Neuronal stem cell (in vitro differentiated cells): ENCODE measurements around the gene SYT1.

ENCODE experiments used
- DNase-seq: peaks from one replicate; pipeline ENCODE4 v3.0.0-alpha.2; 2013; ENCODE audit warnings: low spot score
- H2AFZ ChIP-seq: one replicate; pipeline ENCODE4 v1.6.1; 2013; ENCODE audit warnings: mild to moderate bottlenecking, low read length, inconsistent platforms
- H2AK5ac ChIP-seq: 2 replicates; pipeline ENCODE4 v1.6.1; 2013; ENCODE audit warnings: low read depth, mild to moderate bottlenecking, inconsistent platforms, low read length, moderate library complexity, mixed read lengths
- H2BK120ac ChIP-seq: 2 replicates; pipeline ENCODE4 v1.6.1; 2013; ENCODE audit warnings: low read depth, mild to moderate bottlenecking, inconsistent platforms, low read length, moderate library complexity, mixed read lengths
- H2BK12ac ChIP-seq: one replicate; pipeline ENCODE4 v1.6.1; 2013; ENCODE audit warnings: low read length, inconsistent platforms
- H2BK15ac ChIP-seq: 2 replicates; pipeline ENCODE4 v1.6.1; 2013; ENCODE audit warnings: mild to moderate bottlenecking, low read length, inconsistent platforms, mixed read lengths
- H2BK5ac ChIP-seq: one replicate; pipeline ENCODE4 v1.6.1; 2013; ENCODE audit warnings: inconsistent platforms, mild to moderate bottlenecking, low read length, moderate library complexity
- H3K14ac ChIP-seq: one replicate; pipeline ENCODE4 v1.6.1; 2013; ENCODE audit warnings: low read length, inconsistent platforms
- H3K18ac ChIP-seq: 2 replicates; pipeline ENCODE4 v1.6.1; 2013; ENCODE audit warnings: low read length, inconsistent platforms
- H3K23ac ChIP-seq: 2 replicates; pipeline ENCODE4 v1.6.1; 2013; ENCODE audit warnings: low read depth, mild to moderate bottlenecking, mixed read lengths, low read length, inconsistent platforms; ENCODE audit not compliant: poor library complexity
- H3K27ac ChIP-seq: replicated peaks from 3 replicates; pipeline ENCODE4 v1.5.1; 2013; ENCODE audit warnings: low read length, inconsistent platforms
- H3K27me3 ChIP-seq, 3 experiments: 2 replicates each; pipeline ENCODE4 v1.6.1; 2013; ENCODE audit warnings: low read length in 3 of 3, mild to moderate bottlenecking in 2 of 3, inconsistent platforms in 1 of 3, low read depth in 1 of 3, mixed read lengths in 1 of 3, moderate library complexity in 1 of 3; ENCODE audit not compliant: control insufficient read depth in 3 of 3, insufficient read depth in 3 of 3
- H3K36me3 ChIP-seq, 2 donors: replicated peaks in 1 of 2; 2 replicates each; pipeline ENCODE4 v1.6.1; 2013; ENCODE audit warnings: low read length in 2 of 2; ENCODE audit not compliant: control insufficient read depth in 2 of 2, insufficient read depth in 2 of 2
- H3K4ac ChIP-seq: 2 replicates; pipeline ENCODE4 v1.6.1; 2013; ENCODE audit warnings: inconsistent platforms, mild to moderate bottlenecking, low read length, moderate library complexity
- H3K4me1 ChIP-seq, 2 donors: 1 replicate in 1 of 2; 2 replicates in 1 of 2; pipeline ENCODE4 v1.6.1; 2013; ENCODE audit warnings: low read length in 2 of 2, low read depth in 1 of 2; ENCODE audit not compliant: control insufficient read depth in 2 of 2, insufficient read depth in 1 of 2
- H3K4me2 ChIP-seq: one replicate; pipeline ENCODE4 v1.6.1; 2013; ENCODE audit warnings: mild to moderate bottlenecking, low read length, inconsistent platforms; ENCODE audit not compliant: insufficient read depth, poor library complexity, severe bottlenecking
- H3K4me3 ChIP-seq, 2 donors: 2 replicates each; pipeline ENCODE4 v1.5.1; 2013; ENCODE audit warnings: low read length in 2 of 2, mild to moderate bottlenecking in 2 of 2, inconsistent platforms in 1 of 2, moderate library complexity in 1 of 2
- H3K79me1 ChIP-seq: one replicate; pipeline ENCODE4 v1.6.1; 2013; ENCODE audit warnings: low read depth, mild to moderate bottlenecking, inconsistent platforms, low read length, moderate library complexity
- H3K9ac ChIP-seq: one replicate; pipeline ENCODE4 v1.6.1; 2013; ENCODE audit warnings: mild to moderate bottlenecking, low read depth, low read length, inconsistent platforms; ENCODE audit not compliant: poor library complexity
- H3K9me3 ChIP-seq, 2 donors: replicated peaks in 1 of 2; 2 replicates each; pipeline versions ENCODE3 to v1.6.1; 2013; ENCODE audit warnings: low read length in 2 of 2, mild to moderate bottlenecking in 2 of 2, inconsistent platforms in 1 of 2, low read depth in 1 of 2, mixed read lengths in 1 of 2, moderate library complexity in 1 of 2; ENCODE audit not compliant: control insufficient read depth in 2 of 2, insufficient read depth in 1 of 2
- H4K8ac ChIP-seq: one replicate; pipeline ENCODE4 v1.6.1; 2013; ENCODE audit warnings: low read depth, mild to moderate bottlenecking, inconsistent platforms, low read length, moderate library complexity
- H4K91ac ChIP-seq: one replicate; pipeline ENCODE4 v1.6.1; 2013; ENCODE audit warnings: low read length, low read depth, mild to moderate bottlenecking, inconsistent platforms; ENCODE audit not compliant: poor library complexity
- WGBS, 2 donors: extraction: QIAGEN DNeasy Blood & Tissue Kit; methylation state at CpG; one replicate each; pipeline ENCODE4 v1.1.7; 2013; ENCODE audit warnings: missing lambda C conversion rate in 2 of 2, mixed read lengths in 1 of 2; ENCODE audit not compliant: insufficient read length in 2 of 2, insufficient replicate concordance in 1 of 2; ENCODE audit errors: extremely low coverage in 2 of 2; 5-methylcytosine and 5-hydroxymethylcytosine counted together

SYT1 gene

GRCh38 chr12:79071498-79071897 lies 206.9 kb downstream of the SYT1 start:
- Histone ChIP-seq H2AFZ (no peak overlapping the region), H2BK120ac (no peak overlapping the region), H4K8ac (no peak overlapping the region), H3K9ac (no peak overlapping the region), H2BK15ac (no peak overlapping the region), H3K27ac (no peak overlapping the region), H3K4me2 (no peak overlapping the region), H3K27me3 (no peaks in the 10 kb centered on the region), H2BK12ac (no peak overlapping the region), H3K36me3 (no peaks in the 10 kb centered on the region), H3K9me3 (no peaks in the 10 kb centered on the region), H3K18ac (no peak overlapping the region), H3K4ac (no peak overlapping the region), H2AK5ac (no peak overlapping the region), H3K23ac (no peak overlapping the region), H3K14ac (no peak overlapping the region), H3K79me1 (no peaks in the 10 kb centered on the region), H3K4me1 (no peaks in the 10 kb centered on the region), H3K4me3 (no peak overlapping the region), H2BK5ac (no peak overlapping the region), H4K91ac (no peak overlapping the region)
- WGBS, 2 donors: no CpG with 5 or more reads among the region's 1 CpG
- DNase-seq: no peak

- Histone ChIP-seq H2BK12ac (no peak overlapping the region), H2BK15ac (no peak overlapping the region), H3K4me1 (no peaks in the 10 kb centered on the region), H3K9me3 (no peaks in the 10 kb centered on the region), H2BK5ac (no peak overlapping the region), H4K8ac (no peak overlapping the region), H3K79me1 (no peaks in the 10 kb centered on the region), H2BK120ac (no peak overlapping the region), H3K36me3 (no peaks in the 10 kb centered on the region), H3K27ac (no peak overlapping the region), H2AK5ac (no peak overlapping the region), H3K27me3 (no peaks in the 10 kb centered on the region), H3K9ac (no peak overlapping the region), H3K4ac (no peak overlapping the region), H2AFZ (no peak overlapping the region), H4K91ac (no peak overlapping the region), H3K14ac (no peak overlapping the region), H3K18ac (no peak overlapping the region), H3K4me3 (no peak overlapping the region), H3K4me2 (no peak overlapping the region), H3K23ac (no peak overlapping the region)
- WGBS, 2 donors: no CpG with 5 or more reads among the region's 2 CpGs
- no peak for DNase-seq
Observed at GRCh38 chr12:79073506-79073905, 208.9 kb downstream of the SYT1 start.

GRCh38 chr12:79082595-79082994 lies 218.0 kb downstream of the SYT1 start:
- Histone ChIP-seq H3K4ac (no peak overlapping the region), H2BK120ac (no peak overlapping the region), H2BK5ac (no peak overlapping the region), H3K9ac (no peak overlapping the region), H3K4me1 (no peaks in the 10 kb centered on the region), H3K23ac (no peak overlapping the region), H3K14ac (no peak overlapping the region), H2AFZ (no peak overlapping the region), H2BK15ac (no peak overlapping the region), H2AK5ac (no peak overlapping the region), H3K9me3 (no peaks in the 10 kb centered on the region), H3K4me2 (no peak overlapping the region), H3K27ac (no peak overlapping the region), H4K8ac (no peak overlapping the region), H3K79me1 (no peaks in the 10 kb centered on the region), H3K4me3 (no peak overlapping the region), H2BK12ac (no peak overlapping the region), H4K91ac (no peak overlapping the region), H3K18ac (no peak overlapping the region), H3K27me3 (no peaks in the 10 kb centered on the region), H3K36me3 (no peaks in the 10 kb centered on the region)
- DNase-seq: no peak
- no CpG with 5 or more reads among the region's 1 CpG for WGBS, 2 donors

GRCh38 chr12:79083181-79083580 lies 218.6 kb downstream of the SYT1 start:
- Histone ChIP-seq H3K36me3 (no peaks in the 10 kb centered on the region), H2BK15ac (no peak overlapping the region), H4K8ac (no peak overlapping the region), H3K79me1 (no peaks in the 10 kb centered on the region), H3K9ac (no peak overlapping the region), H3K4ac (no peak overlapping the region), H2AFZ (no peak overlapping the region), H3K4me3 (no peak overlapping the region), H2BK120ac (no peak overlapping the region), H3K14ac (no peak overlapping the region), H3K27ac (no peak overlapping the region), H2BK12ac (no peak overlapping the region), H3K27me3 (no peaks in the 10 kb centered on the region), H2BK5ac (no peak overlapping the region), H3K18ac (no peak overlapping the region), H3K23ac (no peak overlapping the region), H3K4me1 (no peaks in the 10 kb centered on the region), H4K91ac (no peak overlapping the region), H2AK5ac (no peak overlapping the region), H3K4me2 (no peak overlapping the region), H3K9me3 (no peaks in the 10 kb centered on the region)
- DNase-seq: no peak
